Measurements from ENCODE around the gene MTCL3.

The MTCL3 gene

GRCh38 chr6:127533736-127534135 is 14.6 kb upstream of the MTCL3 start:
- H3K4me3 ChIP-seq (ENCODE audit: low read depth, low read length), result no peak overlapping the region
- no peak for TF ChIP-seq CTCF (IDR thresholded peaks at IDR 0.05; ENCODE audit: insufficient read depth, low read depth, low read length, missing control alignments)
- no peak for DNase-seq (ENCODE audit: low read depth)

- TF ChIP-seq CTCF (IDR thresholded peaks at IDR 0.05; ENCODE audit: insufficient read depth, low read depth, low read length, missing control alignments), result no peak
- H3K4me3 ChIP-seq (ENCODE audit: low read depth, low read length), result no peak overlapping the region
- no peak for DNase-seq (ENCODE audit: low read depth)
Observed at GRCh38 chr6:127533011-127533410, 13.9 kb upstream of the MTCL3 start.

- H3K4me3 ChIP-seq (ENCODE audit: low read depth, low read length), result no peak overlapping the region
- no peak for TF ChIP-seq CTCF (IDR thresholded peaks at IDR 0.05; ENCODE audit: insufficient read depth, low read depth, low read length, missing control alignments)
- DNase-seq (ENCODE audit: low read depth), result no peak
Observed at GRCh38 chr6:127522714-127523113, 3.6 kb upstream of the MTCL3 start.

- no peak for DNase-seq (ENCODE audit: low read depth)
- no peak for TF ChIP-seq CTCF (IDR thresholded peaks at IDR 0.05; ENCODE audit: insufficient read depth, low read depth, low read length, missing control alignments)
- H3K4me3 ChIP-seq (ENCODE audit: low read depth, low read length), result no peak overlapping the region
Observed at GRCh38 chr6:127520066-127520465, 931 bp upstream of the MTCL3 start.

- no peak overlapping the region for H3K4me3 ChIP-seq (ENCODE audit: low read depth, low read length)
- no peak for DNase-seq (ENCODE audit: low read depth)
- no peak for TF ChIP-seq CTCF (IDR thresholded peaks at IDR 0.05; ENCODE audit: insufficient read depth, low read depth, low read length, missing control alignments)
Observed at GRCh38 chr6:127519469-127519785, 292 bp upstream of the MTCL3 start.

- no peak for DNase-seq (ENCODE audit: low read depth)
- TF ChIP-seq CTCF (IDR thresholded peaks at IDR 0.05; ENCODE audit: insufficient read depth, low read depth, low read length, missing control alignments), result no peak
- H3K4me3 ChIP-seq (ENCODE audit: low read depth, low read length), result no peak overlapping the region
Observed at GRCh38 chr6:127518191-127518709, 885 bp downstream of the MTCL3 start.

- H3K4me3 ChIP-seq (ENCODE audit: low read depth, low read length), result no peak overlapping the region
- DNase-seq (ENCODE audit: low read depth), result no peak
- no peak for TF ChIP-seq CTCF (IDR thresholded peaks at IDR 0.05; ENCODE audit: insufficient read depth, low read depth, low read length, missing control alignments)
Observed at GRCh38 chr6:127517693-127518092, 1.4 kb downstream of the MTCL3 start.

Data from GM12865 (cell line).